Right hindlimb (tissue), 1 donor: Measurements from ENCODE around the gene TPRA1.

Source experiments
- DNase-seq: peaks from one replicate; pipeline ENCODE4 v3.0.0-alpha.2; 2018

The TPRA1 gene

DNA sequence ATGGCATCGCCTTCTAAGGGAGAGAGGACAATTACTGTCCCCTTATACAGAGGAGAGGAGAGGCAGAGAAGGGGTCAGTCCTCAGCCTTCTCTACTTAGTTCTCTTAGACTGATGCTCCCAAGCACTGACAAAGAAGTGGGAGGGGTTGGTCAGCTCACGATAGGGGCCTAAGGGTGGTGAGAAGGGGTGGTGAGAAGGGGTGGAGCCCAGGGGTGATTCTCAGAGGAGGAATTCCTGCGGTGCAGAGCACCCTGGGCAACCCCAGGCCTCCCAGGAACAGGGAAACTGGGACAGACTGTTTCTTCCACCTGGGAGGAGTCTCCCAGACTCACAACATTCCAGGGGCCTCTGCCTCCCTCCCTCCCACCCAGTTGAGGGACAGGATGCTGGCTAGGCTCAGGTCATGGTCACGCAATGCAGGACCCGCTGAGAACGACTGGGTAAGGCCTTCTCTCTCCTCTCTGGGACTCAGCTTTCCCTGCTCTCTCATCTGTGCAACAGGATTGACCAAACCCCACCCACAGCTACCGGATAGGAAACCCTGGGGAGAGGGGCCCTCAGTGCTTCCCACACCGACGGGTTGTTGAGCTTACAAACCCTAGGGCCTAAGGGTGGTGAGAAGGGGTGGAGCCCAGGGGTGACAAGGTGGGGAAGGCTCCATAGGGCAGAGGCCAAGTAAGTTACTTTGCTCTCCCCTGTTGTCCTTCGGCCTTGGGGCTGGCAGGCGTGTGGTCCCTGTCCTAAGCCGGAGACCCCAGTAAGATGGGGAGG lies 1.5 kb downstream of the TPRA1 start:
- no peak for DNase-seq

DNA sequence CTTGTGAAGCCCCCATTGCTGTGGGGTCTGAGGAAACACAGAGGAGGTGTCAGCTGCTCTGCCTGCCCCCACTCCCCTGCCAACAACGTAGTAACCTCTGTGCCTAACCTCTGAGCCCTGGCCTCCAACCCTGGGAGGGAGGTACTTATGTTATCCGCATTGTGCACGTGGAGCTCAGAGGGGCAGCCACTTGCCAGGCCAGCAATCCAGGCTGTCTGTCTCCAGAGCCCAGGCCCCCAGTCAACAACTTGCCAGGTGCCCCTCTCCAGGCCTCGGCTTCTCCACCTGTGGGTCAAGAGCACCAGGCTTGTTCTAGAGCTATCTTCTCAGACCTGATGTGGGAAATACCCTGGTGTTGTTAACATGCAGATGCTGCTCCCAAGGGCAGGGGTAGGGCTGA lies 2.7 kb downstream of the TPRA1 start:
- DNase-seq = no peak

- no peak for DNase-seq
These were observed 4.6 kb downstream of the TPRA1 start for GRCh38 chr3:127585813-127586413.

GRCh38 chr3:127585163-127585812 lies 5.2 kb downstream of the TPRA1 start:
- DNase-seq = no peak

DNA sequence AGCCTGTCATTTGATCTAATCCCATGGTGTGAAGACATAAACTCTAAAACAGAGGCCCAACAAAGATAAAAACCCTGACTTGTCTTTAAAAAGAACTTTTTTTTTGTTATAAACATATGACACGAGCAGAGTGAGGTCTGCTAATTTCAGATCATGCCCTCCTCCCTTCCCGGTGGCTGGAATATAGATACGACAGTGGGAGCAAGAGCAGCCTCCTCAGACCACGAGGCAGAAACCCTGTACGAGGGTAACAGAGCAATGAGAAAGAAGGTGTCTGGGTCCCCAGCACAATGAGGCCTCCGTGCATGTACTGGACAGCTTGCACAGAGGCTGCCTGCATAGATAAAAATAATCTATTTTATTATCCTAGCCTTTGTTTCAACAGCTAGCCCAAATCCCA lies 5.8 kb downstream of the TPRA1 start:
- DNase-seq = no peak

GRCh38 chr3:127580327-127581060 lies 10.0 kb downstream of the TPRA1 start:
- no peak for DNase-seq

GRCh38 chr3:127578802-127579201 lies 11.7 kb downstream of the TPRA1 start:
- DNase-seq = no peak

- DNase-seq = no peak
These were observed 12.4 kb downstream of the TPRA1 start for GRCh38 chr3:127578168-127578567.

GRCh38 chr3:127577448-127577847 lies 13.1 kb downstream of the TPRA1 start:
- DNase-seq = no peak

DNA sequence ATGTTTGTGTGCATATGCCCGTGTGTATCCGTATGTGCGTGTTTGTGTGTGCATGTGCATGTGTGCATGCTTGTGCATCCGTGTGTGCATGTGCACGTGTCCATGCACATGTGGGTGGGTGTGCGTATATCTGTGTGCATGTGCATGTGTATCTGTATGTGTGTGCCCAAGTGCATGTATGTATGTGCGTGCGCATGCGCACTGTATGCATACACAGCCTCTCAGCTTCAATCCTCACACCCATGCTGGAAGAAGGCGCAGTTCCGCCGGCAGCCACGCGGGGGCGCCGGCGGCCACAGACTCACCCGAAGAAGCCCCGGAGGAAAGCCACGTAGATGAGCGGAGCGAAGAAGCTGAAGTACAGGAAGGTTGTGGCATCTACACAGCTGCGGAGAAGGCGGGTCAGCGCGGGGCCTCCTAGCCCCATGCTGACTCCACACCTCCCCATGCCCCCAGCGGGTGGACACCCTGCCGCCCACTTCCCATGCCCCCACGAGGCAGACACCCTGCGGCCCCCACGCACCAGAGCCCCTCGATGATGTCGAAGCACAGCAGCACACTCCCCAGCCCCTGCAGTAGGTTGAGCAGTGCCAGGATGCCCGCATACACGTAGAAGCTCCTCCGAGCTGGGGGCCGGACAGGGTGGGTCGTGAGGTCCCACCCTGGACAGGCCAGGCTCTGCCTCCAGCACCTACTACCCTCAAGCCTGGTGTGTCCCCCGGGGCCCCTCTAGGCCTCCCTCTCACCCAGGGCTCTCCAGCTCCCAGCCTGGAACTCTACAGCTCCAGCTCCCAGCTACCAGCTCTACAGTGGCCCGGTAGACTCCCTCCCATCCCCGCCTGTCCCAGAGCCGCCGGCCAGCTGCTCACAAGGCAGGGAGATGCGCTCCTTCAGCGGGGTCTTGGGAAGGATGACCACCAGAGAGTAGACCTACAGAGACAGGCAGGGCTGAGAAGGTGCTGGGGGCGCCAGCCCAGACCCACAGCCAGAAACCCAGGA lies 15.4 kb downstream of the TPRA1 start:
- DNase-seq = peak; percentile 94

DNA sequence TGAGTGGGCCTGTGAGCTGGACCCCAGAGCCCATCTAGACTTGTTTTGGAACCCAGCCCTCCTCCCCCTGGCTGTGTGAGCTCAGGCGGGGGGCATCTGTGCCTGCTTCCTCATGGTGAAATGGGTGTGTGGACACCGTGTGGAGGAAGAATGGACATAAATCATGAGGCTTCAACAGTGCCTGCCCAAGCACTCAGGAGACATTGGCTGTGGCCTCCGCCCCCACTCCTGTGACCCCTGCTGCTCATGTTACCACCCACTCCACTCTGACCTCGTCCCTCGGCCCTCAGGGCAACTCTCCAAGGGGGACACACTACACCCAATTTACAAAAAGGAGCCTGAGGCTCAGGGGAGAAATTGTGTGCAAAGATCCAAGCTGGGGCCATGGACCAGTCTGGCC lies 16.6 kb downstream of the TPRA1 start:
- peak; percentile 18 for DNase-seq

- no peak for DNase-seq
These were observed 17.1 kb downstream of the TPRA1 start for GRCh38 chr3:127573401-127573800.

DNA sequence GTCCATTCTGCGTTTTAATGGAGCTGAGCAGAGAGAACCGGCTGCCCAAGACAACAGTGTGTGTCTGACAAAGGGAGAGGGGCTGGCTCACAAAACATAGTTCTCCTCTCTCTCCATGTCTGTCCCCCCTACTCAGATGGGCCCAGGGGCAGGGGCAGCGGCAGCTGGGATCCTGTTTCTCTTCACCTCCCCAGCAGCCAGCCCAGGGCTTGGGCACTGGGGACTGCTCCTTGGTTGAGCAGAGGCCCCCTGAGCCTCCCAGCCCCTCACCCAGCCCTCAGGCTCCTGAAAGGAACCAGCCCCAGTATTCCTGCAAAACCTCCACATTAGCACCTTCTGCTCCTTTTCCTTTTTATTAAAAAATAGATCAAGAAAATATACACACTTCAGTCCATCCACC lies 17.8 kb downstream of the TPRA1 start:
- DNase-seq = no peak

DNA sequence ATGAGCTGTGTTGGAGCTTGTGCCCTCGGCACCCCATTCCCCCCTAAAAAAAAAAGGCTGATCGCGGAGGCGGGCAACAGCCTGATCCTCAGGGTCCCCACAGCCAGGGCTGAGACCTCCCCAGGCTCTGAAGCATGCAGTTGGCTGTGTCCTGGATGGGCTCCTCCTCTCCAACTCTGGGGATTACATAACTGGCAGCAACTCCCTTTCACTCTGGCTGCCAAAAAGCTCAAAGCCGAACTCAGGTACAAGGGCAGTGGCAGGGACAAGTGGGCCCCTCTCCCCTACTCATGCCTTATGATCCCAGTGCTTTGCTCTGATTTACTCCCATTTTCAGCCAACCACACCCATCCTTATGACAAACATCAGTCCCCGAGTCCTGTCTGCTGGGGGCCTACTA lies 18.3 kb downstream of the TPRA1 start:
- DNase-seq = no peak

DNA sequence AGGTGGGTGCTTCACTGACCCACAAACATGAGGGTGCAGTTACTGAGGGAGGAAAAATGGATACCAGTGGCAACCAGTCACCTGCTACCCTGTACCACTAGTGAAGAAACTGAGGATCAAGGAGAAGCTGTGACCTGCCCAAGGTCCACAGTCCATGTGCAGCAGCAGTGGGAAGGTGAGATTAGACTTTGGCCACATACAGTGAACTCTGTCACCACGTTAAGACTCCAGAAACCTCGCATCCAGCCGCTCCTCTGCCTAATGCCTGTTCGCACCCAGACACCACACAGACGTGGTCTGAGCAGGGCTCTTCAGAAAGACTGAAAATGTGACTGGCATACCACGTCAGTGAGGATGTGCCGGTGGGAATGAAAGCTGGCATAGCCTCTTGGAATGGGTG lies 20.0 kb downstream of the TPRA1 start:
- DNase-seq = no peak

- no peak for DNase-seq
These were observed 21.4 kb downstream of the TPRA1 start for GRCh38 chr3:127569160-127569559.

GRCh38 chr3:127568586-127568985 lies 21.9 kb downstream of the TPRA1 start:
- DNase-seq = no peak

DNA sequence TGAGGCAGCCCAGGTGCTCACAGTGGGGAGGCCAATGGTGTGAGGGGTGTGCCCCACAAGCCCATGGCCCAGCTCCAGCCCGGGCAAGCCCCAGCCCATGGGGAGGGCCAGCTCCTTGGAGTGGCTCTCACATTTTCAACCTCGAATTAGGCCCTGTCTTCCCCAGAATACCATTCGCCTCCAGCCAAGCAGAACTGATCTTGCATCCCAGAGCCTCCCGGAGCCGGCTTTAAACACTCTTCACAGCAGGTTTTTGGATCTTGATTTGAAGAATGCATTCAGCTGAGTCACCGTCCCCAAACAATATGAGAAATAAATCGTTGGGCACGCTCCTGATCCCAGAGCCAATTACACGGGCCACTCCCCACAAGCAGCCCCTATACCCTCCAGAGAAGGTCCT lies 23.7 kb downstream of the TPRA1 start:
- DNase-seq = no peak

GRCh38 chr3:127565711-127566110 lies 24.8 kb downstream of the TPRA1 start:
- DNase-seq = no peak

GRCh38 chr3:127560051-127560787 lies 30.3 kb downstream of the TPRA1 start:
- DNase-seq = no peak

DNA sequence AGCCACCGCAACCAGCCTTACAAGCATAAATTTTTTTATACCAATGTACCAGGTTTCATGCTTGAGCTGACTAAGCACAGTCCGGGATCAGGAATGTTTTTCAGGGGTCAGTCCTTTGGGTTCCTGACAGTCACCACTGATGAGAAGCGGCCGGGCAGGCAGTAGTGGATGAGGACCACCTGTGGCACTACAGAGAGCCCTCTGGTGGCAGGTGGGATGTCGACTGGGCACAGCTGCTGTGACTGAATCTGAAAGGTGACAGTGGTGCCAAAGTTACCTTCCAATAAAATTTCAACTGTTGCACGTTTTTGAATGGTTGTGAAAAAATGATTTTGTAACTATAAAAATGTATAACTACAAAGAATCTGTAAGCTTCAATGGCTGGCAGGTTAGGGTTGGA lies 34.0 kb downstream of the TPRA1 start:
- no peak for DNase-seq

DNA sequence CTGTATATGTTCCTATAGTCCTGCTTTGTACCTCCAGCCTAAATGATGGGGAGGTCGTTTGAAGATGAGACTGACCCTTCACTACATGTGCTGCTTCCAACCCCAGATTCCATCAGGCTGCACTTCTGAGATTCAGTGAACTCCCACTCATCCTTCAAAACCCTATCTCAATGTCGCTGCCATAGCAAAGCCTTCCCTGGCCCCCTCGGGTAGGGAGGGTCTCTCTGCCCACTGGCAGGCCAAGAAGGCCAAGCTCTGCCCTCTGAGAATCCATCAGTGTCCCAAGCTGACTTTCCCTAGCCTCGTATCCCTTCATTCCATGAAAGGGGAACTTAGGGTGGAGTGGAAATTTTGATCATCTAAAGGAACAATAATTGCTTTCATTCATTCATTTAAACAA lies 35.4 kb downstream of the TPRA1 start:
- DNase-seq = no peak
